ENCODE data around the gene S100A12. TPM values are rescaled to one million over a fixed set of nuclear protein-coding genes. Genes with fewer than 3 reads are reported as not detected.

S100A12 gene
- total RNA-seq, 1 experiment from 2014 or later: not detected

- no peak overlapping the region for H3K27ac ChIP-seq (ENCODE audit: insufficient read length, low read depth, low read length)
- peaks cover 0 to 10% of the 10 kb centered on the region in 2 experiments; a peak in 1 of 5 replicates for H3K9me3 Mint-ChIP-seq
- H2AFZ ChIP-seq (ENCODE audit: low read length): no peak overlapping the region
- H3K4me2 ChIP-seq (ENCODE audit: insufficient read depth, insufficient read length, low read length): no peak overlapping the region
- H3K79me2 ChIP-seq (ENCODE audit: insufficient read depth, low read length): no peaks in the 10 kb centered on the region
- no peak overlapping the region for H4K5ac ChIP-seq (ENCODE audit: insufficient read length, low read depth, low read length)
- H3K27ac Mint-ChIP-seq: no peak overlapping the region
- no peaks in the 10 kb centered on the region for H3K9me3 ChIP-seq (ENCODE audit: control insufficient read depth, low read depth, low read length)
- no peak overlapping the region for H4K91ac ChIP-seq (ENCODE audit: insufficient read length, low read depth, low read length)
- H2BK15ac ChIP-seq (ENCODE audit: low read depth, low read length): no peak overlapping the region
- H4K20me1 ChIP-seq (ENCODE audit: control insufficient read depth, insufficient read depth, insufficient read length): no peaks in the 10 kb centered on the region
- H2BK20ac ChIP-seq (ENCODE audit: low read depth, low read length, poor library complexity, severe bottlenecking): no peak overlapping the region
- H3K56ac ChIP-seq (ENCODE audit: insufficient read length, low read depth, low read length): no peak overlapping the region
- no peak overlapping the region for H2BK5ac ChIP-seq (ENCODE audit: insufficient read length, low read length)
- no peak overlapping the region for H3K14ac ChIP-seq (ENCODE audit: insufficient read depth, low read length)
- H3K27me3 Mint-ChIP-seq (ENCODE audit: low read depth): peaks cover 4% of the 10 kb centered on the region
- no peaks in the 10 kb centered on the region for H3K4me1 ChIP-seq (ENCODE audit: insufficient read depth, low read length)
- H3K18ac ChIP-seq (ENCODE audit: insufficient read length, low read depth, low read length): no peak overlapping the region
- H3K9ac ChIP-seq (ENCODE audit: extremely low read depth, insufficient read length, low read length): no peak overlapping the region
- H3K4me3 Mint-ChIP-seq: no peak overlapping the region
- H3T11ph ChIP-seq (ENCODE audit: low read length): no peak overlapping the region
- H2AK5ac ChIP-seq (ENCODE audit: insufficient read length, low read length): no peak overlapping the region
- no peak overlapping the region for H2BK120ac ChIP-seq (ENCODE audit: low read depth, low read length, poor library complexity, severe bottlenecking)
- H3K4me1 Mint-ChIP-seq: no peaks in the 10 kb centered on the region
- H2BK12ac ChIP-seq (ENCODE audit: insufficient read length, low read depth, low read length): no peak overlapping the region
- WGBS (ENCODE audit: extremely low coverage, insufficient read length, low lambda C conversion rate): no CpG with 5 or more reads among the region's 6 CpGs
- no peaks in the 10 kb centered on the region for H3K79me1 ChIP-seq (ENCODE audit: insufficient read depth, low read depth, low read length, poor library complexity, severe bottlenecking)
- H3K23me2 ChIP-seq (ENCODE audit: insufficient read length, low read depth, low read length, poor library complexity, severe bottlenecking): no peaks in the 10 kb centered on the region
- TF ChIP-seq, protein P1, sequence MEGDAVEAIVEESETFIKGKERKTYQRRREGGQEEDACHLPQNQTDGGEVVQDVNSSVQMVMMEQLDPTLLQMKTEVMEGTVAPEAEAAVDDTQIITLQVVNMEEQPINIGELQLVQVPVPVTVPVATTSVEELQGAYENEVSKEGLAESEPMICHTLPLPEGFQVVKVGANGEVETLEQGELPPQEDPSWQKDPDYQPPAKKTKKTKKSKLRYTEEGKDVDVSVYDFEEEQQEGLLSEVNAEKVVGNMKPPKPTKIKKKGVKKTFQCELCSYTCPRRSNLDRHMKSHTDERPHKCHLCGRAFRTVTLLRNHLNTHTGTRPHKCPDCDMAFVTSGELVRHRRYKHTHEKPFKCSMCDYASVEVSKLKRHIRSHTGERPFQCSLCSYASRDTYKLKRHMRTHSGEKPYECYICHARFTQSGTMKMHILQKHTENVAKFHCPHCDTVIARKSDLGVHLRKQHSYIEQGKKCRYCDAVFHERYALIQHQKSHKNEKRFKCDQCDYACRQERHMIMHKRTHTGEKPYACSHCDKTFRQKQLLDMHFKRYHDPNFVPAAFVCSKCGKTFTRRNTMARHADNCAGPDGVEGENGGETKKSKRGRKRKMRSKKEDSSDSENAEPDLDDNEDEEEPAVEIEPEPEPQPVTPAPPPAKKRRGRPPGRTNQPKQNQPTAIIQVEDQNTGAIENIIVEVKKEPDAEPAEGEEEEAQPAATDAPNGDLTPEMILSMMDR (conservative IDR thresholded peaks at IDR 0.05): no peak
- peak; percentile 5 for DNase-seq
- H3K23ac ChIP-seq (ENCODE audit: insufficient read length, low read depth, low read length): no peak overlapping the region
- H3K36me3 Mint-ChIP-seq (ENCODE audit: insufficient read depth in 1 of 3, low read depth in 3 of 3): no peaks in the 10 kb centered on the region
- no peaks in the 10 kb centered on the region for H3K27me3 ChIP-seq (ENCODE audit: insufficient read depth, low read length)
- H3K4ac ChIP-seq (ENCODE audit: low read depth, low read length): no peak overlapping the region
- H4K8ac ChIP-seq (replicated peaks; ENCODE audit: insufficient read length, low read depth, low read length): no peak overlapping the region
Measured at GRCh38 chr1:153366261-153366660, 9.2 kb downstream of the S100A12 start.

All from H9 (cell line).